IMR-90 (cell line): ENCODE measurements around the gene TBC1D10A.

Experiments used
- BHLHE40 ChIP-seq: fragments of 150-350 bp; IDR thresholded peaks from 2 replicates; pipeline ENCODE4 v1.6.1; 2016; ENCODE audit warnings: mild to moderate bottlenecking, low read depth, low read length
- CEBPB ChIP-seq: IDR thresholded peaks from 2 replicates; pipeline ENCODE4 v1.6.1; 2012; ENCODE audit warnings: low read depth, low read length, improper control_type of control experiment
- FOS ChIP-seq: fragments of 150-350 bp; IDR thresholded peaks from 2 replicates; pipeline ENCODE4 v1.6.1; 2016; ENCODE audit warnings: low read depth, low read length
- MAZ ChIP-seq: IDR thresholded peaks from 2 replicates; pipeline ENCODE4 v1.6.1; 2012; ENCODE audit warnings: low read depth, mild to moderate bottlenecking, low read length, improper control_type of control experiment, moderate library complexity, borderline replicate concordance
- POLR2A ChIP-seq: IDR thresholded peaks from 2 replicates; pipeline ENCODE4 v1.6.1; 2012; ENCODE audit warnings: mild to moderate bottlenecking, low read depth, low read length
- RAD21 ChIP-seq: IDR thresholded peaks from 2 replicates; pipeline ENCODE4 v1.6.1; 2012; ENCODE audit warnings: low read length, improper control_type of control experiment
- RCOR1 ChIP-seq: IDR thresholded peaks from 2 replicates; pipeline ENCODE4 v1.6.1; 2012; ENCODE audit warnings: mild to moderate bottlenecking, low read length, improper control_type of control experiment; ENCODE audit not compliant: insufficient replicate concordance
- RFX5 ChIP-seq: IDR thresholded peaks from 2 replicates; pipeline ENCODE4 v1.8.0; 2012; ENCODE audit warnings: low read depth, mild to moderate bottlenecking, low read length, moderate library complexity
- SMC3 ChIP-seq: fragments of 150-350 bp; IDR thresholded peaks from 2 replicates; pipeline ENCODE4 v1.6.1; 2016; ENCODE audit warnings: low read depth, mild to moderate bottlenecking, antibody characterized with exemption, low read length, moderate library complexity
- TF ChIP-seq, protein P1 (sequence below): conservative IDR thresholded peaks from 2 replicates; pipeline ENCODE4 v1.5.1; 2012; ENCODE audit warnings: mild to moderate bottlenecking, low read depth, low read length, improper control_type of control experiment
- TF ChIP-seq, protein P2 (sequence below): fragments of 150-350 bp; IDR thresholded peaks from 2 replicates; pipeline ENCODE4 v1.6.1; 2017; ENCODE audit warnings: mild to moderate bottlenecking, antibody characterized with exemption, low read length, low read depth

- TF ChIP-seq, protein P1, sequence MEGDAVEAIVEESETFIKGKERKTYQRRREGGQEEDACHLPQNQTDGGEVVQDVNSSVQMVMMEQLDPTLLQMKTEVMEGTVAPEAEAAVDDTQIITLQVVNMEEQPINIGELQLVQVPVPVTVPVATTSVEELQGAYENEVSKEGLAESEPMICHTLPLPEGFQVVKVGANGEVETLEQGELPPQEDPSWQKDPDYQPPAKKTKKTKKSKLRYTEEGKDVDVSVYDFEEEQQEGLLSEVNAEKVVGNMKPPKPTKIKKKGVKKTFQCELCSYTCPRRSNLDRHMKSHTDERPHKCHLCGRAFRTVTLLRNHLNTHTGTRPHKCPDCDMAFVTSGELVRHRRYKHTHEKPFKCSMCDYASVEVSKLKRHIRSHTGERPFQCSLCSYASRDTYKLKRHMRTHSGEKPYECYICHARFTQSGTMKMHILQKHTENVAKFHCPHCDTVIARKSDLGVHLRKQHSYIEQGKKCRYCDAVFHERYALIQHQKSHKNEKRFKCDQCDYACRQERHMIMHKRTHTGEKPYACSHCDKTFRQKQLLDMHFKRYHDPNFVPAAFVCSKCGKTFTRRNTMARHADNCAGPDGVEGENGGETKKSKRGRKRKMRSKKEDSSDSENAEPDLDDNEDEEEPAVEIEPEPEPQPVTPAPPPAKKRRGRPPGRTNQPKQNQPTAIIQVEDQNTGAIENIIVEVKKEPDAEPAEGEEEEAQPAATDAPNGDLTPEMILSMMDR = no peak
- TF ChIP-seq POLR2A (no peak), MAZ (no peak), RCOR1 (no peak), RAD21 (no peak), BHLHE40 (no peak), SMC3 (no peak), RFX5 (no peak), CEBPB (no peak), FOS (no peak)
- TF ChIP-seq, protein P2, sequence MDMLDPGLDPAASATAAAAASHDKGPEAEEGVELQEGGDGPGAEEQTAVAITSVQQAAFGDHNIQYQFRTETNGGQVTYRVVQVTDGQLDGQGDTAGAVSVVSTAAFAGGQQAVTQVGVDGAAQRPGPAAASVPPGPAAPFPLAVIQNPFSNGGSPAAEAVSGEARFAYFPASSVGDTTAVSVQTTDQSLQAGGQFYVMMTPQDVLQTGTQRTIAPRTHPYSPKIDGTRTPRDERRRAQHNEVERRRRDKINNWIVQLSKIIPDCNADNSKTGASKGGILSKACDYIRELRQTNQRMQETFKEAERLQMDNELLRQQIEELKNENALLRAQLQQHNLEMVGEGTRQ = no peak
Observed at GRCh38 chr22:30348404-30348803, 21.7 kb upstream of the TBC1D10A start.
